Activated T-helper 17 cell treated with anti-CD3 and anti-CD28 coated beads, Interleukin-2, amount 50 U/mL, for 72 hours (primary cell): Measurements from ENCODE around the gene TOGARAM1. TPM values are rescaled to one million over a fixed set of nuclear protein-coding genes. Genes with fewer than 3 reads are reported as not detected.
A peak's percentile ranks its signal among the peaks of the same experiment; 100 is the strongest.

Experiments
- ATAC-seq: fragments of 150-1000 bp; cut with Tn5 transposase; replicated peaks from 2 replicates; pipeline ENCODE4 v1.10.0; 2021; ENCODE audit warnings: mild to moderate bottlenecking, moderate library complexity
- H3K27ac Mint-ChIP-seq: one replicate; pipeline ENCODE4 v1.8.0; 2022; ENCODE audit warnings: mixed read lengths
- H3K27me3 Mint-ChIP-seq: one replicate; pipeline ENCODE4 v1.8.0; 2022; ENCODE audit warnings: mixed read lengths
- H3K36me3 Mint-ChIP-seq: one replicate; pipeline ENCODE4 v1.8.0; 2022; ENCODE audit warnings: low read depth, mild to moderate bottlenecking, mixed read lengths
- H3K4me1 Mint-ChIP-seq: one replicate; pipeline ENCODE4 v1.8.0; 2022; ENCODE audit warnings: mixed read lengths
- H3K4me3 Mint-ChIP-seq: one replicate; pipeline ENCODE4 v1.8.0; 2022; ENCODE audit warnings: mild to moderate bottlenecking, mixed read lengths
- H3K9me3 Mint-ChIP-seq: one replicate; pipeline ENCODE4 v1.8.0; 2022; ENCODE audit warnings: mixed read lengths
- total RNA-seq, 2 donors: library from RNA; stranded (reverse); gene quantifications; one replicate each; pipeline ENCODE4 v1.2.3, GENCODE V29; 2022

The TOGARAM1 gene
- total RNA-seq, 2 donors from 2014 or later: 5.0 to 8.3 TPM

GRCh38 chr14:44981198-44981597, 19.2 kb downstream of the TOGARAM1 start:
- Mint-ChIP-seq H3K36me3 (no peaks in the 10 kb centered on the region), H3K27ac (peak overlapping the region; percentile 1)
- peak; percentile 48 for ATAC-seq

GRCh38 chr14:44982594-44982993, 20.6 kb downstream of the TOGARAM1 start:
- peak overlapping the region; percentile 71 for H3K27ac Mint-ChIP-seq
- peak; percentile 79 for ATAC-seq
- H3K4me3 Mint-ChIP-seq: peak overlapping the region; percentile 37
- no peaks in the 10 kb centered on the region for H3K27me3 Mint-ChIP-seq
- H3K9me3 Mint-ChIP-seq: no peaks in the 10 kb centered on the region
- H3K36me3 Mint-ChIP-seq: no peaks in the 10 kb centered on the region
- H3K4me1 Mint-ChIP-seq: peaks cover 22% of the 10 kb centered on the region

More at GRCh38 chr14:44981198-44981597, 19.2 kb downstream of the TOGARAM1 start:
- H3K4me3 Mint-ChIP-seq: no peak overlapping the region
- H3K4me1 Mint-ChIP-seq: peaks cover 22% of the 10 kb centered on the region
- H3K27me3 Mint-ChIP-seq: no peaks in the 10 kb centered on the region
- H3K9me3 Mint-ChIP-seq: no peaks in the 10 kb centered on the region

GRCh38 chr14:44988694-44989093, 26.7 kb downstream of the TOGARAM1 start:
- Mint-ChIP-seq H3K4me3 (no peak overlapping the region), H3K36me3 (no peaks in the 10 kb centered on the region), H3K4me1 (peaks cover 11% of the 10 kb centered on the region), H3K27me3 (no peaks in the 10 kb centered on the region), H3K9me3 (no peaks in the 10 kb centered on the region), H3K27ac (no peak overlapping the region)
- ATAC-seq: no peak

GRCh38 chr14:44989497-44990440, 27.8 kb downstream of the TOGARAM1 start:
- Mint-ChIP-seq H3K9me3 (no peaks in the 10 kb centered on the region), H3K4me3 (no peak overlapping the region), H3K4me1 (peaks cover 11% of the 10 kb centered on the region), H3K36me3 (no peaks in the 10 kb centered on the region), H3K27me3 (no peaks in the 10 kb centered on the region), H3K27ac (peak overlapping the region; percentile 24)
- no peak for ATAC-seq

GRCh38 chr14:44990533-44990932, 28.5 kb downstream of the TOGARAM1 start:
- Mint-ChIP-seq H3K27ac (no peak overlapping the region), H3K9me3 (no peaks in the 10 kb centered on the region), H3K27me3 (no peaks in the 10 kb centered on the region), H3K4me3 (no peak overlapping the region), H3K4me1 (peaks cover 11% of the 10 kb centered on the region), H3K36me3 (no peaks in the 10 kb centered on the region)
- no peak for ATAC-seq

GRCh38 chr14:44995196-44995595, 33.2 kb downstream of the TOGARAM1 start:
- Mint-ChIP-seq H3K27me3 (no peaks in the 10 kb centered on the region), H3K4me3 (no peak overlapping the region), H3K36me3 (peaks cover 33% of the 10 kb centered on the region), H3K9me3 (no peaks in the 10 kb centered on the region), H3K27ac (no peak overlapping the region), H3K4me1 (peaks cover 4% of the 10 kb centered on the region)
- no peak for ATAC-seq

- H3K27me3 Mint-ChIP-seq: no peaks in the 10 kb centered on the region
- no peaks in the 10 kb centered on the region for H3K9me3 Mint-ChIP-seq
- no peak overlapping the region for H3K27ac Mint-ChIP-seq
- H3K4me3 Mint-ChIP-seq: no peak overlapping the region
- H3K36me3 Mint-ChIP-seq: peaks cover 37% of the 10 kb centered on the region
- ATAC-seq: no peak
- no peaks in the 10 kb centered on the region for H3K4me1 Mint-ChIP-seq
Observed at GRCh38 chr14:44995770-44996294, 33.8 kb downstream of the TOGARAM1 start.

GRCh38 chr14:45003924-45004323, 41.9 kb downstream of the TOGARAM1 start:
- Mint-ChIP-seq H3K4me3 (no peak overlapping the region), H3K27me3 (no peaks in the 10 kb centered on the region), H3K9me3 (no peaks in the 10 kb centered on the region), H3K27ac (no peak overlapping the region), H3K36me3 (peaks cover 29% of the 10 kb centered on the region), H3K4me1 (no peaks in the 10 kb centered on the region)
- no peak for ATAC-seq

- H3K27me3 Mint-ChIP-seq: no peaks in the 10 kb centered on the region
- no peak overlapping the region for H3K27ac Mint-ChIP-seq
- ATAC-seq: no peak
- no peaks in the 10 kb centered on the region for H3K9me3 Mint-ChIP-seq
- peaks cover 17% of the 10 kb centered on the region for H3K36me3 Mint-ChIP-seq
- no peak overlapping the region for H3K4me3 Mint-ChIP-seq
- no peaks in the 10 kb centered on the region for H3K4me1 Mint-ChIP-seq
Observed at GRCh38 chr14:45015133-45015532, 53.1 kb downstream of the TOGARAM1 start.

GRCh38 chr14:45028107-45028626, 66.2 kb downstream of the TOGARAM1 start:
- Mint-ChIP-seq H3K4me1 (no peaks in the 10 kb centered on the region), H3K27me3 (no peaks in the 10 kb centered on the region), H3K27ac (no peak overlapping the region), H3K9me3 (no peaks in the 10 kb centered on the region), H3K4me3 (no peak overlapping the region), H3K36me3 (peaks cover 31% of the 10 kb centered on the region)
- ATAC-seq: no peak

- Mint-ChIP-seq H3K4me3 (no peak overlapping the region), H3K27ac (no peak overlapping the region), H3K36me3 (peaks cover 35% of the 10 kb centered on the region)
Observed at GRCh38 chr14:45034730-45035129, 72.7 kb downstream of the TOGARAM1 start.

GRCh38 chr14:45038256-45038655, 76.3 kb downstream of the TOGARAM1 start:
- H3K27me3 Mint-ChIP-seq: no peaks in the 10 kb centered on the region
- no peak overlapping the region for H3K27ac Mint-ChIP-seq
- no peaks in the 10 kb centered on the region for H3K4me1 Mint-ChIP-seq
- no peak overlapping the region for H3K4me3 Mint-ChIP-seq
- ATAC-seq: no peak
- no peaks in the 10 kb centered on the region for H3K9me3 Mint-ChIP-seq
- H3K36me3 Mint-ChIP-seq: peaks cover 25% of the 10 kb centered on the region

More at GRCh38 chr14:45034730-45035129, 72.7 kb downstream of the TOGARAM1 start:
- Mint-ChIP-seq H3K9me3 (no peaks in the 10 kb centered on the region), H3K27me3 (no peaks in the 10 kb centered on the region), H3K4me1 (no peaks in the 10 kb centered on the region)
- no peak for ATAC-seq

GRCh38 chr14:45038865-45039264, 76.9 kb downstream of the TOGARAM1 start:
- H3K4me3 Mint-ChIP-seq: no peak overlapping the region
- H3K27me3 Mint-ChIP-seq: no peaks in the 10 kb centered on the region
- H3K36me3 Mint-ChIP-seq: peaks cover 19% of the 10 kb centered on the region
- no peaks in the 10 kb centered on the region for H3K9me3 Mint-ChIP-seq
- H3K4me1 Mint-ChIP-seq: no peaks in the 10 kb centered on the region
- no peak for ATAC-seq
- H3K27ac Mint-ChIP-seq: no peak overlapping the region

GRCh38 chr14:45039390-45039789, 77.4 kb downstream of the TOGARAM1 start:
- H3K4me1 Mint-ChIP-seq: no peaks in the 10 kb centered on the region
- no peak overlapping the region for H3K4me3 Mint-ChIP-seq
- ATAC-seq: no peak
- no peak overlapping the region for H3K27ac Mint-ChIP-seq
- no peaks in the 10 kb centered on the region for H3K27me3 Mint-ChIP-seq
- peaks cover 16% of the 10 kb centered on the region for H3K36me3 Mint-ChIP-seq
- H3K9me3 Mint-ChIP-seq: no peaks in the 10 kb centered on the region

GRCh38 chr14:45041641-45042040, 79.7 kb downstream of the TOGARAM1 start:
- no peak for ATAC-seq
- Mint-ChIP-seq H3K4me1 (no peaks in the 10 kb centered on the region), H3K9me3 (no peaks in the 10 kb centered on the region), H3K27ac (no peak overlapping the region), H3K4me3 (no peak overlapping the region), H3K27me3 (no peaks in the 10 kb centered on the region), H3K36me3 (peaks cover 17% of the 10 kb centered on the region)
